Activated CD4-positive, alpha-beta memory T cell treated with anti-CD3 and anti-CD28 coated beads for 36 hours (primary cell): ENCODE data around the gene CHD5. TPM values are rescaled to one million over a fixed set of nuclear protein-coding genes. Genes with fewer than 3 reads are reported as not detected.

Source experiments
- CTCF ChIA-PET: fragments of 350-600 bp; sonication (Branson Sonifier 250); formaldehyde crosslinking; loops from one replicate; lab custom pipeline; 2021; ENCODE audit warnings: antibody characterized with exemption, inconsistent platforms; lab: Charles Lee
- POLR2A ChIA-PET: fragments of 350-600 bp; sonication (Branson Sonifier 250); formaldehyde crosslinking; loops from one replicate; lab custom pipeline; 2021; ENCODE audit warnings: antibody characterized with exemption; lab: Charles Lee
- DNase-seq: peaks from one replicate; pipeline ENCODE4 v3.0.0-alpha.2; 2020
- H3K27ac Mint-ChIP-seq: one replicate; pipeline ENCODE4 v1.8.0; 2021; ENCODE audit warnings: mixed read lengths
- H3K27me3 Mint-ChIP-seq: one replicate; pipeline ENCODE4 v1.8.0; 2021; ENCODE audit warnings: mixed read lengths
- H3K36me3 Mint-ChIP-seq: one replicate; pipeline ENCODE4 v1.8.0; 2021; ENCODE audit warnings: mixed read lengths
- H3K4me1 Mint-ChIP-seq: one replicate; pipeline ENCODE4 v1.8.0; 2021; ENCODE audit warnings: low read depth, mixed read lengths
- H3K4me3 Mint-ChIP-seq: one replicate; pipeline ENCODE4 v1.8.0; 2021; ENCODE audit warnings: mild to moderate bottlenecking, mixed read lengths
- H3K9me3 Mint-ChIP-seq: one replicate; pipeline ENCODE4 v1.8.0; 2021; ENCODE audit warnings: mixed read lengths
- intact Hi-C: fragments of 100-400 bp; cut with micrococcal nuclease; formaldehyde crosslinking; loops from one replicate; pipeline ENCODE4 v1.15.1; 2023
- total RNA-seq, 2 experiments: library from RNA; stranded (reverse); gene quantifications; one replicate each; pipeline ENCODE4 v1.2.3, GENCODE V29; 2021

CHD5 gene
- total RNA-seq, 2 experiments from 2014 or later, result 0.38 to 0.51 TPM

DNA sequence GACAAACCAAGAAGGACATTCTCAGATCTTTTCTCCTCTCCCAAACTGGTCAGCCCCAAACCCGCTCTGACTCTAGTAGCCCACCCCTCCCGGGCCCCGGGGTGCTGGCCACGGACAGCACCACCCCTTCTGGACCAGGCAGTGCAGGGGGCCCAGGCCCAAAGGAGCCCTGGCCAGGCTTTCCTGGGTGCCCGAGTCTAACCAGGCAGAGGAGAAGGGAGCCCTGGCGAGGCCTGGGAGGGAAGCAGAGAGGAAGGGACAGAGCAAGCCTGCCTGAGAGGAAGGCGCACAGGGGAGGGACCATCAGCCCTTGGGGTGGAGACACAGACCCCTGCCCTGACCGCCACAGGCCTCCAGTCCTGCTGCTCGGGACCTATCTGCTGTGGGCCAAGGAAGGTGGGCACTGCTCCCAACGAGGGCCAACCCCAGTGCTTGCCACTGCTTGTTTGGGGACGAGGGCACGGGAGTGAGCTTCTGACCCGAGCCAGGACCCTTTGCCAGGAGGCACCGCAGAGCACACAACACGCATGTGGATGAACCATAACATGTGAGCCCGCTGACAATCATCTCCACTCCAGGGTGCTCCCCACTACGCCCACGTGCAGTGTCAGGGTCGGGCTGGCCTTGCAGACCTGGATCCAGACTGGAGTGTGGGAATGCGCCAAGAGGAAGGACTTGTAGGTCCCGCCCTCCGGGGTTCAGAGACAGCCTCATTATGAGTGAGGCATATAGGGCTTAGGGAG lies 76.8 kb downstream of the CHD5 start:
- H3K9me3 Mint-ChIP-seq, result no peaks in the 10 kb centered on the region
- peaks cover 4% of the 10 kb centered on the region for H3K36me3 Mint-ChIP-seq
- POLR2A ChIA-PET, result no interaction called here
- intact Hi-C loops, result no loop called here
- peaks cover 4% of the 10 kb centered on the region for H3K27me3 Mint-ChIP-seq
- DNase-seq, result no peak
- H3K4me3 Mint-ChIP-seq, result no peak overlapping the region
- no peak overlapping the region for H3K27ac Mint-ChIP-seq
- no peaks in the 10 kb centered on the region for H3K4me1 Mint-ChIP-seq
- CTCF ChIA-PET, result no interaction called here

DNA sequence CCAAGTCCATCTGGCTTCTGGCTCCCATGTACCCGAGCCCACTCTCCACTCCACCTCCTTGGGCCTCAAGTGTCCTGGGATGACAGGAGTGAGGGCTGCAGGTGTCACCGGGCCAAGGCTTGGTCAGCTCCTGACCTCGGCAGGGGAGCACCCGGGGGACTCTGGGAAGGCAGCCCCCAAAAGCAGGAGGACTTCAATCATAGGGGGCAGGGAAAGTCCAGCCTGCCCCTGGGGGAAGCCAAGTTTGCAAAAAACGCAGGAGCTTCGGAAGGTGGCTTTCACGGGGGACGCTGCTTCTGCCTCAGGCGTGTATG lies 77.6 kb downstream of the CHD5 start:
- DNase-seq, result no peak
- Mint-ChIP-seq H3K9me3 (no peaks in the 10 kb centered on the region), H3K36me3 (peaks cover 12% of the 10 kb centered on the region), H3K27ac (no peak overlapping the region), H3K4me1 (no peaks in the 10 kb centered on the region), H3K27me3 (peaks cover under 1% of the 10 kb centered on the region), H3K4me3 (no peak overlapping the region)
- ChIA-PET POLR2A (no interaction called here), CTCF (no interaction called here)
- intact Hi-C loops, result no loop called here

DNA sequence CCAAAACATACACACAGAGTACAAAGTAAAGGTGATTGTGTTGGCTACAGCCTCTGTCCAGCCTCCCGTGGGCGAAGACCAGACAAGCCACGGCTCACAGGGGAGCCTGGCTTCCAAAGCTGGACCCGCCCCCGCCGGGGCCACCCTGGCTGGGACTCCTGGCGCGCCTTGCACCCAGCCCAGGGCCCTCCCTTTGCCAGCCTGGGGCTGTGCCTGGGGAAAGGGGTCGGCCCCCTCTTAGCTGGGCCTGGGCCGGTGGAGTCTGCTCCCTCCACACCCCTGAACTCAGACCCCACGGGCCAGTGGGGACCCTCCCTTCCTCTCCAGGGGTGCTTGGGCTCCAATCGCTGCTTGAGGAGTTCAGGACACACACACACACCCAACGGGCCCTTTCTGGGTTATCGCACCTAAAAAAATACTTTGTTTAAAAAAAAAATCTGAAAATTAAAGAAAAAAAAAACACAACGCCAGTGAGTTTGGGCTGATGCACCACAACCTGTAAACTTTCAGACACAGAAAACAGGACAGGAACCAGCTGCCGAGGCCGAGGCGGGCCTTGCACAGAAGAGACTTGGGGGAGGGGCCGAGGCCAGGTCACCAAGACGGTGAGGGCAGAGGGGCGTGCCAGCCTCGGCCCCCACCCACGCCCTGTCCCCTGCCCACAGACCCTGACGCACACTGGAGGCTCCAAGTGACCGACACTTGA lies 78.1 kb downstream of the CHD5 start:
- CTCF ChIA-PET, result no interaction called here
- POLR2A ChIA-PET, result no interaction called here
- Mint-ChIP-seq H3K27me3 (no peaks in the 10 kb centered on the region), H3K9me3 (no peaks in the 10 kb centered on the region), H3K27ac (no peak overlapping the region), H3K36me3 (peaks cover 13% of the 10 kb centered on the region), H3K4me1 (no peaks in the 10 kb centered on the region), H3K4me3 (no peak overlapping the region)
- intact Hi-C loops, result no loop called here
- no peak for DNase-seq

DNA sequence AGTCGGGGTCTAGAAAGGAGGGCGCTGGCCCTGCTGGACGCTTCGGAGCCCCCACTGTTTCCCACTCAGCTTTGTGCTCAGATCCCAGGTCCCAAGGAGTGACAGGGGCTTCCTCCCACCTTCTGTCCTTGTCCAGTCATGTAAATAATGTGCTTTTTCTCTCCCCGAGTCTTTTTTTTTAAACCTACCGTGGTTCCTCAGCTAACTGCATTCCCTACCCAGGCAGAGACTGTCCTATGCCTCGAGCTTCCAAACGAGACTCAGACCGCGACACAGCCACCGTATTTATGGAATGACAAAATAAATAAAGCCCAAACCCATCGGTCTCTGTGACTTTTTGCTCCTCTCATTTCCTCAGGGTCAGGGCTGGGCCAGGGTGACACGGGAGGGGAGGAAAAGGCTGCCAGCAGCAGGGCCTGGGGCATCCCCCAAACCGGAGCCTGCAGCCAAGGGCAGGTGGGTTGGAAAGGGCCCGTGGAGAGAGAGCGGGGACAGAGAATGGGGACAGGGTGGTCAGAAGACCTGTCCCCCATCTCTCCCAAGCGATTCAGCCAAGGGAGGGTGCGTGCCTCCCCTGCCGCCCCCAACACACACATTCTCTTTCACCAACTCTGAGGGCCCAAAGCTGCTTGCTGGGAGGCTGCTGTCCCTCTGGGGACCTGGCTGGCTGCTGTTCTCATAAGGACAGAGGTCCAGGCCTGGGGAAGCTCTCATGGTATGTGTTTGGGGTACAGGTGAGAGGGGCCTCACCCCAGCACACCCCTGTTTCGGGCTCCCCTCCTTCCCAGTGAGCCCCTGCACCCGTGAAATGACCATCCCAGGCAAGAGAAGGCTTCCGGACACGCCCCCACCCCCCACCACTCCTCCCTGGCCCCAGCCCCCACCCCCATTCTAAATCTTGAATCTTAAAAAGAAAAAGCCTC lies 79.0 kb downstream of the CHD5 start:
- intact Hi-C loops, result no loop called here
- Mint-ChIP-seq H3K36me3 (peaks cover 13% of the 10 kb centered on the region), H3K9me3 (no peaks in the 10 kb centered on the region), H3K4me3 (no peak overlapping the region), H3K27ac (no peak overlapping the region), H3K4me1 (no peaks in the 10 kb centered on the region), H3K27me3 (no peaks in the 10 kb centered on the region)
- POLR2A ChIA-PET, result no interaction called here
- CTCF ChIA-PET, result interaction anchor here (0.6 kb wide), 1 partner anchor 104 kb away, joined by 3 read pairs; no protein-coding TSS in a partner anchor
- DNase-seq, result peak; percentile 26

DNA sequence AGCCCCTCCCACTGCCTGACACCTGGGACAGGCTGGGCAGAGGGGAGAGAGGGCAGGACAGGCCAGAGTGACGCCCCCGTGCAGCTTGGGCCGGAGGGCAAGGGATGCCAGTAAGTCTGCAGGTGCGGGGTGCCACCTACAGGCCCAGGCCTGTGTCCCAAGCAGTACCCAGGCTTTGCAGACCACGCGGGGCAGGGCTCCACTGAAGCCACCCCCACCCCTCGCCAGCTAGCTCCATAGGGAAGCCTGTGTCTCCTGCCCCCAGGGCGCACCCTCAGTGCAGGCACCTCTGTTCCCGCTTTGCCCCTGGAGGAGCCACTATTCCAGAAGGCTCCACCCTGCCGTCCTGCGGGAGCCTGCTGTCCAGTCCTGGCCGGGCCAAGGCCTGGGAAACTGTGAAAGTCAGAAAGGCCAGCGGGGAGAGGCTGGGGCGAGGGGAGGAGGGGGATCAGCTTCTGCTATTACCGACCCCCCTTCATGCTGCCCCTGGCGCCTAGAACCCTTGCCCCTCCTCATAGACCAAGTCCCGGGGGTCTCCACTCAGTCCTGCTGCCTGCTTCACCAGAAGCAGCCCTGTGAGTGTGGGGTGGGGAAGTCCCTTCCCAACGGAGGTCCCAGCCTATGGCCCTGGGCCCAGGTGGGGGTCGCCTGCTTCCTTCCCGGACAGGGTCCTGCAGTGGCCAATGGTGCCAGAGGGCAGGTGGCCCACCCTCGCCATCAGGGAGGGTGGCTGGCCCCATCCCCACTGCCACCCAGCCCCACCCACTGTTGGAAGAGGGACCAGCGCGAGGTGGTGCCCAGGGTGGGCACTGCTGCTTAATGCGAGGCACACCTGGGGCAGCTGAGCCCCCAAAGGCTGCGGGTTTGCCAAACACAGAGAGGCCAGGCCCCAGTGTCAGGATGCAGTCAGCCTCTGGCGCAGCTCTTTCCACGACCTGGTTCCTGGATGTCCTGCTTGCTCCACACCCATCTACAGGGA lies 80.0 kb downstream of the CHD5 start:
- H3K4me3 Mint-ChIP-seq, result no peak overlapping the region
- DNase-seq, result no peak
- POLR2A ChIA-PET, result no interaction called here
- CTCF ChIA-PET, result no interaction called here
- peaks cover 13% of the 10 kb centered on the region for H3K36me3 Mint-ChIP-seq
- no peaks in the 10 kb centered on the region for H3K4me1 Mint-ChIP-seq
- H3K27me3 Mint-ChIP-seq, result no peaks in the 10 kb centered on the region
- intact Hi-C loops, result no loop called here
- no peak overlapping the region for H3K27ac Mint-ChIP-seq
- H3K9me3 Mint-ChIP-seq, result no peaks in the 10 kb centered on the region

DNA sequence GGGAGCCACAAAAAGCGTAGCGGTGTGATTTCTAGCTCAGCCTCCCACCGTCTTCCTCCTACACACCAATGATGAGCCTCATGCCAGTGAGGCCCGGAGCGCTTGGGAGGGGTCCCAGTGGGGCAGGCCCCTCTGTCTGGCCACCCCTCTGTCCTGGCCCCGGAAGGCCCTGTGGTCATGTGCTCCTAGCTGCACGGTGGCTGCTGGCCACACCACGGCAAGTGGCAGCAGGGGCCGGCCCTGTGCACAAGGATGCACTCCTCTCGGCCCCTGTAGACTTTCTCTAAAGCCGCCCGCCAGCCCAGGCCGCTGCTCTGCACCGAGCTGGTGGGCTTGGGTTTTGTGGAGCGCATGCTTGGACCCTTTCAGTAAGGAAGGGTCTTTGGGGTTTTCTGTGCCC lies 80.8 kb downstream of the CHD5 start:
- CTCF ChIA-PET, result no interaction called here

DNA sequence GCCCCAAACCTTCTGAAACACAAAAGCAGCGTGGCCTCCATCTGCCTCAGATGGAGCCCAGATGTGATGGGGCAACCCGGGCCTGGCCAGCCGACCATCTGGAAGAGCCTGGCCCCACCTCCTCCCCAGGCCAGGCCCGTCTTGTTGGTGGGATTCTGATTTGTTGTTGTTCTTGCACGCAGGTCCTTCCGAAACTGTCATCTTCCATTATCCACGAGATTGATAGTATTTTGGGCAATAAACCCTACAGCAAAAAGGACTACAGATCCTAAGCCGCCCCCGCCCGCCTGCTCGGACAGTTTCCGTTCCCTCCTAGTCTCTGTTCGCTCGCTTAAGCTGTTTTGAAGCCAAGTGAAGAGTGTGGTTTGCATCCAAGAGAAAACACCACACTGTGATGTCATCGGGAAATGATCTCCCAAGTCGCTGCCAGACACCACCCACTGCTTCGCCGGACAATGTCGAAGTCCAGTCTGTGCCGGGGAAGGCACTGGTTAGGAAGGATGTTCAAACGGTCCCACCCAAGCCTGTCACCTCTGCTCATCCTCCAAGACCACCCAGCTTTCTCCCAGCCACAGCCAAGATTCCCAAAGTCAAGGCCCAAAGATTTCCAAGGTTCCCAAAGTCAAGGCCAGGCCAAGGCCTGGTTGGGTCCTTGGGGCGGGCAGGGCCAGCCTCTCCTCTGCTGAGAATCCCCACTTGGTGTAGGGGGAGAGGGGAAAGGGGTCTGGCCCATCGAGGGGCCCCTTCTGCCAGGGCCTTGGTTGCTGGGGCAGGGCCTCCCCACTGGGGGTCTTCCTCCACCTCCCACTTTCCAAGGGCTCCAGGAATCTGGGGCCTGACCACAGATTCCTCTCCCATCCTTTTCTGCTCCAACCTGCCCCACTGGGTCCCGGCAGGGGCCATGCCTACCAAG lies 81.6 kb downstream of the CHD5 start:
- Mint-ChIP-seq H3K4me1 (no peaks in the 10 kb centered on the region), H3K36me3 (peaks cover 17% of the 10 kb centered on the region), H3K27ac (no peak overlapping the region), H3K4me3 (no peak overlapping the region), H3K9me3 (no peaks in the 10 kb centered on the region), H3K27me3 (no peaks in the 10 kb centered on the region)
- ChIA-PET POLR2A (no interaction called here), CTCF (no interaction called here)
- intact Hi-C loops, result no loop called here
- no peak for DNase-seq

More for the DNA sequence above, 80.8 kb downstream of the CHD5 start:
- no peak overlapping the region for H3K4me3 Mint-ChIP-seq
- H3K4me1 Mint-ChIP-seq, result no peaks in the 10 kb centered on the region
- intact Hi-C loops, result no loop called here
- peaks cover 13% of the 10 kb centered on the region for H3K36me3 Mint-ChIP-seq
- H3K27me3 Mint-ChIP-seq, result no peaks in the 10 kb centered on the region
- no peaks in the 10 kb centered on the region for H3K9me3 Mint-ChIP-seq
- POLR2A ChIA-PET, result no interaction called here
- DNase-seq, result no peak
- no peak overlapping the region for H3K27ac Mint-ChIP-seq

DNA sequence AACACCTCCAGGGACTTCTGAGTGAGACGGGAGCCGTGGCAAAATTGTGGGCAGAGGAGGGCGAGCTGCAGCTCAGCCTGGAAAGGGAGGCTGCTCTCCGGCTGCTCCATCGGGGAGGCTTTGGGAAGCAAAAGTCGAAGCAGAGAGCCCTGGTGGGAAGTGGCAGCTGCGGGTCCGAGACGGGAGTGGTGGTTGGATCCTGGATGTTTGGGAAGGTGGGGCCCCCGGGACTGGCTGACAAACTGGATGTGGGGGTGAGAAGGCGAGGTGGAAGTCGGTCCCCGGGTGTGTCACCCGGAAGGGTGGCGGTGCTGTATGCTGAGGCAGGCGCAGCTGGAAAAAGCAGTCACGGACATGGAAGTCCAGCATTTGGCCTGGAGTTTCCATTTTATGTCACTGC lies 82.3 kb downstream of the CHD5 start:
- Mint-ChIP-seq H3K27ac (no peak overlapping the region), H3K4me1 (no peaks in the 10 kb centered on the region), H3K27me3 (no peaks in the 10 kb centered on the region), H3K36me3 (peaks cover 17% of the 10 kb centered on the region), H3K9me3 (no peaks in the 10 kb centered on the region), H3K4me3 (no peak overlapping the region)
- ChIA-PET POLR2A (no interaction called here), CTCF (no interaction called here)
- intact Hi-C loops, result no loop called here
- no peak for DNase-seq

DNA sequence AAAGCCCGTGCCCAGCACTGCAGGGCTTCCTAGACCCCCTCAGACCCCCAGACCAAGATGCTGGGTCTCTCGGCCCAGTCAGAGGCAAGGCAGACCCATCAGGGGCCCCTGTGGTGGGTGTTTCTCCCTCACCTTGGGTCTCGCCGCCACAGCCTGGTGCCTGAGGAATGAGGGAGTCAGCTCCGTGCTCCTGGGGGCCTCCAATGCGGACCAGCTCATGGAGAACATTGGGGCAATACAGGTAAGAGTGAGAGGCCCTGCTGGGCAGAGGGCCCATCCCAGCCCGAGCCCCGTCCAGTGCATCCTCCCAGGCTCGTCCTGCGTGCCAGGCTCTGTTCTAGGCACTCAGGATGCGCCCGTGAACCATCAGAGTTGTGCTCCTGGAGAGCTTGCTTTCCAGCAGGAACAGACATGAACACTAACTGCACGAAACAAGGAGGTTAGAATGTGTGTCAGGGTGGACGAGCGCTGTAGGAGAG lies 83.0 kb downstream of the CHD5 start:
- Mint-ChIP-seq H3K9me3 (no peaks in the 10 kb centered on the region), H3K36me3 (peaks cover 17% of the 10 kb centered on the region), H3K4me1 (no peaks in the 10 kb centered on the region), H3K27ac (peak overlapping the region; percentile 8), H3K27me3 (no peaks in the 10 kb centered on the region), H3K4me3 (peak overlapping the region; percentile 2)
- intact Hi-C loops, result no loop called here
- DNase-seq, result no peak
- ChIA-PET POLR2A (no interaction called here), CTCF (no interaction called here)

DNA sequence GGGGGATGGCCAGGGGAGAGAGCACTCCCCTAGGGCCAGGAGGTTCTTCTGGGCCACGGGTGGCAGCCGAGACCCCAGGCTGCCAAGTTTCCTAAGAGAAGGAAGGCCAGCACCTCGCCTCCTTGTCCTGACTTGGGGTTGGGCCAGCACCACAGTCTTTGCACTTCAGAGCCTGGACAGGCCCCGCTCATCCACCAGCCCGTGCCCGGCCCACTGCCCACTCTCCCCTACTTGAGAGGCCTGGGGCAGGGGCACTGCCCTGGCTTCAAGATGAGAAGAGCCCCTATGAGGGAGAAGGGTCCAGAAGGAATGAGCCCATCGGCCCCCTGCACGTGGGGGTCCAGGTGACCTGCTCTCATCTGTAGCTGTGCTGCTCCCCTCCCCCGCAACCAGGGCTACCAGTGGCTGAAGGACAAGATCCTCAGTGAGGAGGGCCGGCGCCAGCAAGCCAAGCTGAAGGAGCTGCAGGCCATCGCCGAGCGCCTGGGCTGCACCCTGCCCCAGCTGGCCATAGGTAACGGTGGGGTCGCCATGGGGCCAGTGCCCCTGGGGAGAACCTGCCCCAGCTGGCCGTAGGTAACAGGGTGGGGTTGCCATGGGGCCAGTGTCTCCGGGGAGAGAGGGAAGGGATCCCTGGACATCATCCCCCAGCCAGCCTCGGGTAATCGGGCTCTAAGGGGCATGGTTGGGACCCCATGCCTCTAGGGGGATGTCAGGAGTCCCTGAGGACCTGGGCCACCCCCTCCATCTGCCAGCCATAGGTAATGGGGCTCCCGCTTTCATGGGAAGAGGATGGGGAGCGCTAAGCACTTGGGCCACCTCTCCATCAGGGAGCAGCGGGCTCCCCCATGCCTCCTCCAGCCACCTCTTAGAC lies 83.6 kb downstream of the CHD5 start:
- DNase-seq, result no peak
- H3K4me3 Mint-ChIP-seq, result no peak overlapping the region
- H3K27ac Mint-ChIP-seq, result peak overlapping the region; percentile 8
- no peaks in the 10 kb centered on the region for H3K27me3 Mint-ChIP-seq
- ChIA-PET CTCF (no interaction called here), POLR2A (no interaction called here)
- intact Hi-C loops, result no loop called here
- no peaks in the 10 kb centered on the region for H3K9me3 Mint-ChIP-seq
- peaks cover 21% of the 10 kb centered on the region for H3K36me3 Mint-ChIP-seq
- no peaks in the 10 kb centered on the region for H3K4me1 Mint-ChIP-seq
